Lower lobe of right lung (tissue), 2 donors: ENCODE measurements around the gene MFN2. TPM values are rescaled to one million over a fixed set of nuclear protein-coding genes. Genes with fewer than 3 reads are reported as not detected.

Experiments used
- ATAC-seq, 2 donors: fragments of 200-7000 bp; cut with Tn5 transposase; one replicate each; pipeline ENCODE4 v1.9.1; 2020 to 2022; ENCODE audit warnings: mild to moderate bottlenecking in 2 of 2, moderate library complexity in 2 of 2
- DNase-seq: peaks from one replicate; pipeline ENCODE4 v3.0.0-alpha.2; 2020
- H3K27ac ChIP-seq: fragments of 200-600 bp; one replicate; pipeline ENCODE4 v1.8.0; 2022
- H3K27me3 ChIP-seq: fragments of 200-600 bp; one replicate; pipeline ENCODE4 v1.8.0; 2022; ENCODE audit warnings: low read depth
- H3K36me3 ChIP-seq: fragments of 200-600 bp; one replicate; pipeline ENCODE4 v1.8.0; 2022; ENCODE audit warnings: mild to moderate bottlenecking
- H3K4me1 ChIP-seq: fragments of 200-600 bp; one replicate; pipeline ENCODE4 v1.8.0; 2022
- H3K4me3 ChIP-seq: fragments of 200-600 bp; one replicate; pipeline ENCODE4 v1.8.0; 2022; ENCODE audit warnings: mild to moderate bottlenecking
- H3K9me3 ChIP-seq: fragments of 200-600 bp; one replicate; pipeline ENCODE4 v1.8.0; 2022
- intact Hi-C: fragments of 100-400 bp; cut with DNase I; formaldehyde crosslinking; loops from one replicate; pipeline ENCODE4 v1.11.0; 2022
- total RNA-seq: library from RNA; stranded (reverse); fragmentation: NEBNext Ultra II Directional; extraction: Animal tissue kit (Norgen Biotek cat#: 25700); gene quantifications from one replicate; pipeline ENCODE4 v1.2.1, GENCODE V29; 2021
- TF ChIP-seq, protein P1 (sequence below): fragments of 200-600 bp; IDR thresholded peaks from one replicate; pipeline ENCODE4 v1.8.0; 2022; ENCODE audit warnings: antibody characterized with exemption, mild to moderate bottlenecking
- donor health status: DM: no; HTN: yes; CAD: no; lungs with severe emphysema.

Gene MFN2
- total RNA-seq, 1 donor from 2014 or later: 72.2 TPM

GRCh38 chr1:12046749-12047119 lies 66.5 kb downstream of the MFN2 start:
- no peak overlapping the region for H3K27ac ChIP-seq
- no peaks in the 10 kb centered on the region for H3K36me3 ChIP-seq
- peaks cover 20% of the 10 kb centered on the region for H3K27me3 ChIP-seq
- peak in 1 of 2 donors; percentile 39 for ATAC-seq
- no peak overlapping the region for H3K4me3 ChIP-seq
- no peaks in the 10 kb centered on the region for H3K9me3 ChIP-seq
- DNase-seq: no peak
- TF ChIP-seq, protein P1, sequence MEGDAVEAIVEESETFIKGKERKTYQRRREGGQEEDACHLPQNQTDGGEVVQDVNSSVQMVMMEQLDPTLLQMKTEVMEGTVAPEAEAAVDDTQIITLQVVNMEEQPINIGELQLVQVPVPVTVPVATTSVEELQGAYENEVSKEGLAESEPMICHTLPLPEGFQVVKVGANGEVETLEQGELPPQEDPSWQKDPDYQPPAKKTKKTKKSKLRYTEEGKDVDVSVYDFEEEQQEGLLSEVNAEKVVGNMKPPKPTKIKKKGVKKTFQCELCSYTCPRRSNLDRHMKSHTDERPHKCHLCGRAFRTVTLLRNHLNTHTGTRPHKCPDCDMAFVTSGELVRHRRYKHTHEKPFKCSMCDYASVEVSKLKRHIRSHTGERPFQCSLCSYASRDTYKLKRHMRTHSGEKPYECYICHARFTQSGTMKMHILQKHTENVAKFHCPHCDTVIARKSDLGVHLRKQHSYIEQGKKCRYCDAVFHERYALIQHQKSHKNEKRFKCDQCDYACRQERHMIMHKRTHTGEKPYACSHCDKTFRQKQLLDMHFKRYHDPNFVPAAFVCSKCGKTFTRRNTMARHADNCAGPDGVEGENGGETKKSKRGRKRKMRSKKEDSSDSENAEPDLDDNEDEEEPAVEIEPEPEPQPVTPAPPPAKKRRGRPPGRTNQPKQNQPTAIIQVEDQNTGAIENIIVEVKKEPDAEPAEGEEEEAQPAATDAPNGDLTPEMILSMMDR: no peak
- peaks cover under 1% of the 10 kb centered on the region for H3K4me1 ChIP-seq
- intact Hi-C loops: no loop called here

DNA sequence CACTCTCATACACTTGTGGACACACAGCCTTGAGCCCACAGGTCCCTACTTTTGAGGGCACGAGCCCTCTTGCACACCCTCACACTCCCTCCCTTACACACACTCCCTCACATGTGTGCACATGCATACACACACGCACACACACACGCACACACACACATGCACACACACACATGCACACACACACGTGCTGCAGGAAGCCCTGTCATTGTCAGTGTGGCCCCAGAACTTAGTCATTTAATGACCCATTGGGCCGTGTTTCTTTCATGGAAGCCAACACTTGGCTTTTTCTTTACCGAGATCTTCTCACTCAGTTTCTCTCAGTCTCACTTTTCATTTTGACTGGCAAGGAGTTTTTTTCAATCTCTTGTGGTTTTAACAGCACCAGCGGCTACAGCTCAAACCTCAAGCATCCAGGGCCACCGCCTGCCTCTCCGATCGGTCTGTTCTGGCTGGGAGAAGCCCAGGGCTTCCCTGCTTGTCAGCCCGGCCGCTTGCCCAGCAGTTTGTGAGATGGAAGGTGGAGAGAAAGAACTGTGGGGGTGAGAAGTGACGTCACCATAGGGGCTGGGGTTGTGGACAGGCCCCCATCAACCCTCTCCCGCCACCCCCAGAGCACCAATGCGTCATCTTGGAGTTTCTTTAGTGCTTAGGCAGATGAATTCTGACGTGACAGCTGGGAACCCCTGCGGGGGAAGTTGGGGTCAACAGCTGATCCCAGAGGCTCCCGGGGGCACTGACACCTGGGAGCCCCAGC lies 67.1 kb downstream of the MFN2 start:
- no peaks in the 10 kb centered on the region for H3K36me3 ChIP-seq
- TF ChIP-seq, protein P1: no peak
- intact Hi-C loops: no loop called here
- no peak overlapping the region for H3K4me3 ChIP-seq
- ATAC-seq: no peak
- no peak overlapping the region for H3K27ac ChIP-seq
- DNase-seq: no peak
- H3K27me3 ChIP-seq: peaks cover 20% of the 10 kb centered on the region
- peaks cover 6% of the 10 kb centered on the region for H3K4me1 ChIP-seq
- H3K9me3 ChIP-seq: no peaks in the 10 kb centered on the region

DNA sequence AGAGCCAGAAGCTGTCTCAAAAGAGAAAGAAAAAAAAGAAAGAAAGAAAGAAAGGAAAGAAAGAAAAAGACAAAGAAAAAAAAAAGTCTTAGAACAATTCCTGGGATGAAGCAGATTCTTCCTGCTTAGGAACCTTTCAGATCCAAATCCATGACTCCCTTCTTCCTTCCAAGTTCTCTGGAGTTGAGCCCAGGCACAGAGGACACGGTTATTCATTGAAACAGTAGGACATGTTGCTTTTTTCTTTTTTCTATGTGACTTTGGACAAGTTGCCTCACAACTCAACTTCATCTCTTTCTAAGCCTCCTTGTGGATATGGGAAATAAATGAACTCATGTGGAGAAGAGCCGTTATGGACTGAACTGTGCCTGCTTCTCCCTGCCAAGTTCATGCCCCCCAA lies 68.1 kb downstream of the MFN2 start:
- Histone ChIP-seq H3K27ac (no peak overlapping the region), H3K4me3 (no peak overlapping the region), H3K36me3 (no peaks in the 10 kb centered on the region), H3K9me3 (no peaks in the 10 kb centered on the region), H3K4me1 (peaks cover 7% of the 10 kb centered on the region), H3K27me3 (peaks cover 20% of the 10 kb centered on the region)
- DNase-seq (no peak), ATAC-seq (no peak)
- intact Hi-C loops: no loop called here
- TF ChIP-seq, protein P1: no peak

GRCh38 chr1:12049616-12050015 lies 69.4 kb downstream of the MFN2 start:
- no peak for DNase-seq
- Histone ChIP-seq H3K36me3 (no peaks in the 10 kb centered on the region), H3K4me1 (peaks cover 7% of the 10 kb centered on the region), H3K27me3 (peaks cover 20% of the 10 kb centered on the region), H3K27ac (no peak overlapping the region), H3K9me3 (no peaks in the 10 kb centered on the region), H3K4me3 (no peak overlapping the region)
- no peak for ATAC-seq
- TF ChIP-seq, protein P1: no peak
- intact Hi-C loops: no loop called here

DNA sequence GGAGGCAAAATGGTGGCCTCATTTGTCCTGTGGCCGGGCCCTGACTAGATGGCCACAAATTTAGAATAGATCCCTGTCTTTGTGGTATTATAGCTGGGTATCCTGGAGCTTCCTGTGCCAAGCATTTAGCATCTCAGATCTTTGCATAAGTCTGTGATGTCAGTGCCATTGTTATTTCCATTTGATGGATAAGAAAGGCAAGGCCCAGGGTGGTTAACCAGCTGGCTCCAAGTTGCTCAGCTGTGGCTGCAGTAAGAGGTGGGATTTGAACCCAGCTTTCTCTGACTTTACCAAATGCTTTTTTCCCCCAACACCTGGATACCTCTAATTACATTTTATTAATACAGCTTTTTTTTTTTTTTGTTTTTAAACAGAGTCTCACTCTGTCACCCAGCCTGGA lies 71.1 kb downstream of the MFN2 start:
- TF ChIP-seq, protein P1: no peak
- H3K9me3 ChIP-seq: no peaks in the 10 kb centered on the region
- peaks cover 7% of the 10 kb centered on the region for H3K4me1 ChIP-seq
- intact Hi-C loops: no loop called here
- ATAC-seq (no peak), DNase-seq (no peak)
- no peak overlapping the region for H3K4me3 ChIP-seq
- H3K27ac ChIP-seq: no peak overlapping the region
- H3K27me3 ChIP-seq: peaks cover 20% of the 10 kb centered on the region
- H3K36me3 ChIP-seq: no peaks in the 10 kb centered on the region
